ENCODE measurements around the gene AOX1. TPM values are rescaled to one million over a fixed set of nuclear protein-coding genes. Genes with fewer than 3 reads are reported as not detected.

Gene AOX1
- total RNA-seq, 1 donor from 2014 or later = 3.4 TPM

GRCh38 chr2:200705305-200706041 lies 119.7 kb downstream of the AOX1 start:
- no peak overlapping the region for H2AFZ ChIP-seq (ENCODE audit: low read depth, low read length)
- DNase-seq (ENCODE audit: low read depth) (peak; percentile 5), FAIRE-seq (no peak)
- H3K9ac ChIP-seq (ENCODE audit: low read length) = no peak overlapping the region
- peaks cover 3% of the 10 kb centered on the region for H3K27me3 ChIP-seq (ENCODE audit: insufficient read depth, low read length)
- Mint-ChIP-seq H3K9me3 (ENCODE audit: unreplicated experiment) (no peaks in the 10 kb centered on the region), H3K36me3 (ENCODE audit: low read depth, unreplicated experiment) (no peaks in the 10 kb centered on the region), H3K4me3 (ENCODE audit: unreplicated experiment) (no peak overlapping the region), H3K27me3 (ENCODE audit: low read depth, unreplicated experiment) (no peaks in the 10 kb centered on the region), H3K27ac (ENCODE audit: unreplicated experiment) (no peak overlapping the region), H3K4me1 (ENCODE audit: low read depth, unreplicated experiment) (no peaks in the 10 kb centered on the region)
- H3K79me2 ChIP-seq (ENCODE audit: insufficient read depth, low read length) = no peaks in the 10 kb centered on the region
- no peaks in the 10 kb centered on the region for H3K36me3 ChIP-seq (ENCODE audit: insufficient read depth, low read length)
- no peak overlapping the region for H3K4me2 ChIP-seq (ENCODE audit: low read length)
- H3K27ac ChIP-seq (ENCODE audit: low read depth, low read length) = no peak overlapping the region
- no peaks in the 10 kb centered on the region for H3K4me1 ChIP-seq (ENCODE audit: insufficient read depth, low read length)
- TF ChIP-seq CTCF (IDR thresholded peaks at IDR 0.05; ENCODE audit: insufficient read depth, low read depth, low read length) (peak; percentile 11), EZH2 (IDR thresholded peaks at IDR 0.05; ENCODE audit: insufficient read depth, low read length) (no peak)
- no peaks in the 10 kb centered on the region for H3K9me3 ChIP-seq (ENCODE audit: insufficient read depth, low read depth, low read length)
- H4K20me1 ChIP-seq (ENCODE audit: insufficient read depth, low read length) = no peaks in the 10 kb centered on the region
- H3K4me3 ChIP-seq (ENCODE audit: insufficient read depth, low read depth, low read length) = no peak overlapping the region

GRCh38 chr2:200708943-200709342 lies 123.1 kb downstream of the AOX1 start:
- no peaks in the 10 kb centered on the region for H3K9me3 Mint-ChIP-seq (ENCODE audit: unreplicated experiment)
- Histone ChIP-seq H2AFZ (ENCODE audit: low read depth, low read length) (no peak overlapping the region), H3K36me3 (ENCODE audit: insufficient read depth, low read length) (no peaks in the 10 kb centered on the region), H3K9ac (ENCODE audit: low read length) (no peak overlapping the region), H3K4me2 (ENCODE audit: low read length) (no peak overlapping the region), H3K4me3 (ENCODE audit: insufficient read depth, low read depth, low read length) (no peak overlapping the region), H3K27ac (ENCODE audit: low read depth, low read length) (no peak overlapping the region), H4K20me1 (ENCODE audit: insufficient read depth, low read length) (no peaks in the 10 kb centered on the region), H3K79me2 (ENCODE audit: insufficient read depth, low read length) (no peaks in the 10 kb centered on the region), H3K9me3 (ENCODE audit: insufficient read depth, low read depth, low read length) (no peaks in the 10 kb centered on the region), H3K27me3 (ENCODE audit: insufficient read depth, low read length) (peaks cover 3% of the 10 kb centered on the region), H3K4me1 (ENCODE audit: insufficient read depth, low read length) (peaks cover 8% of the 10 kb centered on the region)
- FAIRE-seq (no peak), DNase-seq (ENCODE audit: low read depth) (no peak)
- no peaks in the 10 kb centered on the region for H3K36me3 Mint-ChIP-seq (ENCODE audit: low read depth, unreplicated experiment)
- no peak overlapping the region for H3K4me3 Mint-ChIP-seq (ENCODE audit: unreplicated experiment)
- no peaks in the 10 kb centered on the region for H3K4me1 Mint-ChIP-seq (ENCODE audit: low read depth, unreplicated experiment)
- TF ChIP-seq EZH2 (IDR thresholded peaks at IDR 0.05; ENCODE audit: insufficient read depth, low read length) = no peak
- no peak for TF ChIP-seq CTCF (IDR thresholded peaks at IDR 0.05; ENCODE audit: insufficient read depth, low read depth, low read length)
- no peak overlapping the region for H3K27ac Mint-ChIP-seq (ENCODE audit: unreplicated experiment)
- H3K27me3 Mint-ChIP-seq (ENCODE audit: low read depth, unreplicated experiment) = no peaks in the 10 kb centered on the region
